Epithelial cell of prostate (primary cell): ENCODE results near the gene OR1J4.

Source experiments
- DNase-seq: peaks from one replicate; pipeline ENCODE4 v3.0.0-alpha.2; 2011; ENCODE audit warnings: low read depth, low spot score
- H3K27ac ChIP-seq: fragments of 450-650 bp; 2 replicates; pipeline ENCODE4 v1.5.1; 2017; ENCODE audit warnings: mild to moderate bottlenecking

The OR1J4 gene

GRCh38 chr9:122562134-122562760 lies 43.3 kb downstream of the OR1J4 start:
- DNase-seq: no peak
- no peak overlapping the region for H3K27ac ChIP-seq

GRCh38 chr9:122567901-122568300 lies 49.0 kb downstream of the OR1J4 start:
- H3K27ac ChIP-seq: no peak overlapping the region
- DNase-seq: no peak
